ENCODE results near the gene NFIA. TPM values are rescaled to one million over a fixed set of nuclear protein-coding genes. Genes with fewer than 3 reads are reported as not detected.

The NFIA gene
- total RNA-seq, 1 experiment from 2014 or later: 0.35 TPM

DNA sequence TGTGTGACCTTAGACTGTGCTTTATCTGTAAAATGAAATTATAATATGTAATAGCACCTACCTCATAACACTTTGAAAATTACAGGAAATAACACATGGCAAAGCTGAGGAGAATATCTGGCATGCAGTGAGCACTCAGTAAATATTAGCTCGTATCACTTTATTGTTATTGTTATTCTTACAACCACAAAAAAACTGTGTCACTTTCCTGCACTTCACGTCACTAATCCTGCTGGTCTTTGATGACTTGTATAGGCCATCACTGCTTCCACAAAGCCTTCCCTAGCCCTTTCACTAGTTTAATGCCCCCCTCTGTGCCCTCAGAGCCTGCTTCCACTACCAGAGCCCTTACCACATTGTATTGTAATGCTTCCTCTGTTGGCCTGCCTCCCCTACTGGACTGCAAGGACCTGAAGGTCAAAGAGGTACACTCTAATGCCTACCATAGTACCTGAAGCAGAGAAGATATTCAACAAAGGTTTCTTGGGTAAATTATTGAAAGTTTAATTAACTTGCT lies 231.6 kb downstream of the NFIA start:
- Histone ChIP-seq H2BK20ac (ENCODE audit: low read depth, low read length, poor library complexity, severe bottlenecking) (no peak overlapping the region), H3K4me1 (ENCODE audit: insufficient read depth, low read length) (no peaks in the 10 kb centered on the region; the same call in 1 of the 2 replicates), H4K5ac (ENCODE audit: insufficient read length, low read depth, low read length) (no peak overlapping the region), H3K9ac (ENCODE audit: extremely low read depth, insufficient read length, low read length) (no peak overlapping the region), H3K9me3 (ENCODE audit: control insufficient read depth, low read depth, low read length) (no peaks in the 10 kb centered on the region), H3T11ph (ENCODE audit: low read length) (no peak overlapping the region), H2AFZ (ENCODE audit: low read length) (no peak overlapping the region), H2AK5ac (ENCODE audit: insufficient read length, low read length) (no peak overlapping the region), H3K79me2 (ENCODE audit: insufficient read depth, low read length) (no peaks in the 10 kb centered on the region), H2BK5ac (ENCODE audit: insufficient read length, low read length) (no peak overlapping the region), H3K4ac (ENCODE audit: low read depth, low read length) (no peak overlapping the region), H4K20me1 (ENCODE audit: control insufficient read depth, insufficient read depth, insufficient read length) (no peaks in the 10 kb centered on the region), H3K79me1 (ENCODE audit: insufficient read depth, low read depth, low read length, poor library complexity, severe bottlenecking) (no peaks in the 10 kb centered on the region), H3K18ac (ENCODE audit: insufficient read length, low read depth, low read length) (no peak overlapping the region), H2BK15ac (ENCODE audit: low read depth, low read length) (no peak overlapping the region), H2BK12ac (ENCODE audit: insufficient read length, low read depth, low read length) (no peak overlapping the region), H2BK120ac (ENCODE audit: low read depth, low read length, poor library complexity, severe bottlenecking) (no peak overlapping the region), H3K23ac (ENCODE audit: insufficient read length, low read depth, low read length) (no peak overlapping the region), H4K8ac (replicated peaks; ENCODE audit: insufficient read length, low read depth, low read length) (no peak overlapping the region), H3K27ac (ENCODE audit: insufficient read length, low read depth, low read length) (no peak overlapping the region), H4K91ac (ENCODE audit: insufficient read length, low read depth, low read length) (no peak overlapping the region), H3K23me2 (ENCODE audit: insufficient read length, low read depth, low read length, poor library complexity, severe bottlenecking) (no peaks in the 10 kb centered on the region), H3K27me3 (ENCODE audit: insufficient read depth, low read length) (no peaks in the 10 kb centered on the region), H3K14ac (ENCODE audit: insufficient read depth, low read length) (no peak overlapping the region), H3K4me2 (ENCODE audit: insufficient read depth, insufficient read length, low read length) (no peak overlapping the region), H3K56ac (ENCODE audit: insufficient read length, low read depth, low read length) (no peak overlapping the region)
- H3K36me3 Mint-ChIP-seq (ENCODE audit: insufficient read depth in 1 of 3, low read depth in 3 of 3): peaks cover 2 to 6% (median 5%) of the 10 kb centered on the region in 3 experiments; a peak in 1 of 7 replicates
- peaks cover 2% of the 10 kb centered on the region; the same call in 1 of the 2 replicates for H3K27me3 Mint-ChIP-seq (ENCODE audit: low read depth)
- no peak overlapping the region; a peak in 1 of 7 replicates for H3K27ac Mint-ChIP-seq
- DNase-seq: no peak
- peaks cover 4 to 6% of the 10 kb centered on the region in 2 experiments; a peak in 2 of 5 replicates for H3K9me3 Mint-ChIP-seq
- TF ChIP-seq, protein P1, sequence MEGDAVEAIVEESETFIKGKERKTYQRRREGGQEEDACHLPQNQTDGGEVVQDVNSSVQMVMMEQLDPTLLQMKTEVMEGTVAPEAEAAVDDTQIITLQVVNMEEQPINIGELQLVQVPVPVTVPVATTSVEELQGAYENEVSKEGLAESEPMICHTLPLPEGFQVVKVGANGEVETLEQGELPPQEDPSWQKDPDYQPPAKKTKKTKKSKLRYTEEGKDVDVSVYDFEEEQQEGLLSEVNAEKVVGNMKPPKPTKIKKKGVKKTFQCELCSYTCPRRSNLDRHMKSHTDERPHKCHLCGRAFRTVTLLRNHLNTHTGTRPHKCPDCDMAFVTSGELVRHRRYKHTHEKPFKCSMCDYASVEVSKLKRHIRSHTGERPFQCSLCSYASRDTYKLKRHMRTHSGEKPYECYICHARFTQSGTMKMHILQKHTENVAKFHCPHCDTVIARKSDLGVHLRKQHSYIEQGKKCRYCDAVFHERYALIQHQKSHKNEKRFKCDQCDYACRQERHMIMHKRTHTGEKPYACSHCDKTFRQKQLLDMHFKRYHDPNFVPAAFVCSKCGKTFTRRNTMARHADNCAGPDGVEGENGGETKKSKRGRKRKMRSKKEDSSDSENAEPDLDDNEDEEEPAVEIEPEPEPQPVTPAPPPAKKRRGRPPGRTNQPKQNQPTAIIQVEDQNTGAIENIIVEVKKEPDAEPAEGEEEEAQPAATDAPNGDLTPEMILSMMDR (conservative IDR thresholded peaks at IDR 0.05): no peak
- no CpG with 5 or more reads among the region's 2 CpGs for WGBS (ENCODE audit: extremely low coverage, insufficient read length, low lambda C conversion rate)
- H3K4me3 Mint-ChIP-seq: no peak overlapping the region
- peaks cover 7 to 8% of the 10 kb centered on the region in 2 experiments for H3K4me1 Mint-ChIP-seq

Measured in H9 (cell line).